Globus pallidus (tissue), 1 donor: ENCODE results near the gene MYLK.

ENCODE experiments used
- DNase-seq: peaks from one replicate; pipeline ENCODE4 v3.0.0-alpha.2; 2015; ENCODE audit warnings: low spot score

The MYLK gene

DNA sequence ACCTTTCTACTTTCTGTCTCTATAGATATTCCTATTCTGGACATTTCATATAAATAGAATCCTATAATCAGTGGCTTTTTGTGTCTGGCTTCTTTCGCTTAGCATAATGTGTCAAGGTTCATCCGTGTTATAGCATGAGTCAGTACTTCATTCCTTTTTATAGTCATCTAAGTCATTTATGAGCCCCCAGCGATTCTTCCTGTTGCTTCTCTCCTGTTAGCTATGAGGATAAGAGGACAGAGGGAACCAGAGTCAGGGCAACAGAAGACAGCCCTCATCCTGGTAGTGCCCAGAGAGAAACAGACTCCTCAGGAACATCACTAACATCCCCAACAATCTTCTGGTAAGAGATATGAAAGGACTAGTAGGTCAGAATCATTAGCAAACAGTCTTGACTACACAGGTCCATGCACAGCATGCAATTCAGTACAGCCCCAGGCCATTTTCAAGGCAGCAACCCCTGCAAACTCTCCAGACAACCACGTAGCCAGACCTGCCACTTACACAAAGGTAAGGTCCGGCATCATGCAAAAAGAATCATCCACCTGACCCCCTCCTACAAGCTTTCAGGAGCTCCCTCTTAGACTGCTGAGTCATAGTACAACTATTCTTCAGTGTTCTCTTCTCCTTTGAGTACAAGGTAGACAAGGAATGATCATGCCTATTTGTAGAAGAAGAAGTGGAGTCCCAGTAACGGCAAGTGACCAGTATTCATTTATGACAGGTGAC, 91.5 kb downstream of the MYLK start:
- DNase-seq: no peak

DNA sequence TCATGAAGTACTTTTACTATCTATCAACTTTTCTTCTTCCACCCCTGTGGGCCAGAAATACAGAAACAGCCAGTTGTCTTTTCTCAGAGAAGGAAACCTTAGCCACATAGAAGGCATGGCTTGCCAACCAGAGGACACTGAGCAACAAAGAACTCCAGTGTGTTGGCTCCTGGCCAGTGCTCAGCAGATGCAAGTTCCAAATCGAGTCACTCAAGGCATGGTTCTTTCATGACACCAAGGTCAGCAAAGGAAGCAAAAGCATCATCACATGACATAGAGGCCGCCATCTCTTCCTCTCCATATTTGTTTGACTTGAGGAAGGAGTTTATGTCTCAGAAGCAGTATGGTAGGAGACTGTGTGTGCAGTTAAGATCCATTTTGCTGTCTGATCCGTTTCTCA, 92.2 kb downstream of the MYLK start:
- DNase-seq: peak; percentile 47

- no peak for DNase-seq
These were observed 92.7 kb downstream of the MYLK start for GRCh38 chr3:123791417-123791816.

DNA sequence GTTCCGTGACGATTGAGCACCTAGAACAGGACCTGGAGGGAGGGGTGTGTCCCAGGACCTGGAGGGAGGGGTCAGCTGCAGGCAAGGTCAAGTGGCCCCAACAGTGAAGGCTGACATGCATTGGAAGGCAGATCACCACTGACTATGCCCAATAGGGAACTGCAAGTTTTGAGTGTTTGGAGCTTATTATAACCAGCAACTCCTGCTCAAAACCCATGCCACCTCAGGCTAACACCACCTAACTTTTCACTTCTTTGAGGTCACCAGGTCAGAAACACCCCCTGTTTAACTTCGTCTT, 93.1 kb downstream of the MYLK start:
- DNase-seq: no peak

- DNase-seq: no peak
These were observed 93.7 kb downstream of the MYLK start for GRCh38 chr3:123790254-123791072.

DNA sequence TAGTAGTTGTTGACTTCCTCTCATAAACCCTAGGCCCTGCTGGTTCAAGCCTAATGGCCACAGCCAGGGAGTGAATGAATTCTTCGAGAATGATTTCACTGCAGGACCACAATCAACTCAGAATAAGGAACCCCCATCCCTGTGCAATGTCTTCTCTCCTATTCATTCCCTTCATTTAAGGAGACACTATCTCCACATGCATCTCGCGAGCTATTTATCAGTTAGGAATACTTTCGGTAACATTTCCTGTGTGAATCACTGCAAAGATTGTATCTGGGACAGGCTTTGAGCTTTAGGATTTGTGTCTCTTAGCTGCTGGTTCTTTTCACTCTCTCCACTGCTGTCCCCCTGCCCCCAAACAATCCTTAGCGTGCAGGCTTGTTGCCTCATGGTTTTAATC, 94.4 kb downstream of the MYLK start:
- no peak for DNase-seq

GRCh38 chr3:123789160-123789559, 95.0 kb downstream of the MYLK start:
- no peak for DNase-seq

DNA sequence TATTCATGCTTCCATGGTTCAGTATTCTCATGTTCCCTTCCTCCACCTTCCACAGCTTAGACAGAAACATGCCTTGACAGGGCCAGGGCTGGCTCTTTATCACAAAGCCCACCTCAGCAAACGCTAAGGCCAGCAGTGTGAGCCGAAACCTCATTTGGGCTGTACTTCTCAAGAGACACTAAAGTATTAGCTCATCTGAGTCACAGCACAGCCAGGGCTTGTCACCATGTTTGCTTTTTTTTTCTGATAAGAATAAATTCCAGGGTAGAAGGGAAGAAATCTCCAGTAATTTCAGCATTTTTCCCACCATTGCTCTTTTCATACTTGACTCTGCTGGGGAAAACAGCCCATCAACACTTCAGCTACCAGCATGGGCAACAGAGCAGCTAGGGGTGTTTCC, 95.4 kb downstream of the MYLK start:
- no peak for DNase-seq

- DNase-seq: no peak
These were observed 97.0 kb downstream of the MYLK start for GRCh38 chr3:123787133-123787532.

- DNase-seq: no peak
These were observed 98.5 kb downstream of the MYLK start for GRCh38 chr3:123785602-123786001.

- DNase-seq: no peak
These were observed 100.3 kb downstream of the MYLK start for GRCh38 chr3:123783811-123784210.

GRCh38 chr3:123783050-123783689, 101.0 kb downstream of the MYLK start:
- no peak for DNase-seq

DNA sequence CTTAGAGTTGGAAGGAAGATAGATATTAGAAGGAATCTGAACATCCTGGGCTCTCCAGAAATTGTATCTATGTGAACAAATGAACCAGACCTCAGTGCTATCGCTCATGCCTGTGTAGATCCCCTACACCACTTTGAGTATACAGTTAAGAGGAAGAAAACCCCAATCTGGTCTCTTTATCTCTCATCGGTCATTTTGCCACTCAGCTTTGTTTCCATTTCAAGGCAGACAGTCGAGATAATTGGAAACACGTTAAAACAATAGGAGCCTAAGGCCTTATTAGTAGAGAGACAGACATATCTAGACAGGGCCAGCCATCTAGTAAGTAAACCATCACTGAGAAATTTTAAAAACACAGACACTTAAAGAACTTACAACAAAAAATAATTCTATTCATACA, 101.6 kb downstream of the MYLK start:
- DNase-seq: no peak

- no peak for DNase-seq
These were observed 102.4 kb downstream of the MYLK start for GRCh38 chr3:123781571-123782275.

DNA sequence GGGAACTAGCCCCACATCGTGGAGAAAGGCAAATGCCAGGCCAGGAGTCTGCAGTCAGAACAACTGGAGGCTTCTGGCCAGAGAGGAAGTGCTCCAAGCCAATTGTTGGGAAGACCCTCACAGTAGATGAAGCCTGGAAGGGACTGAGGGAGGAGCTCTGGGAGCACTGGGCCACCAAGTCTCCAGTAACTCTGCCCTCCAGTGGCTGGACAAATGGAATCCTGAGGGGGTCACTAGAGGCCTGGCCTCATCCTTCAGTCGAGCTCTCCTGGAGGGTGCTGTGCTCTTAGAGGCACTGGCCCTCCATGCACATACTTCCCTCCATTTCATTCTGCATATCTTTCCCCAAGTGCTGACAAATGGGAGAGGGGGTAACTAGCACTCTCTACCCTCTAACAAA, 103.0 kb downstream of the MYLK start:
- DNase-seq: no peak

DNA sequence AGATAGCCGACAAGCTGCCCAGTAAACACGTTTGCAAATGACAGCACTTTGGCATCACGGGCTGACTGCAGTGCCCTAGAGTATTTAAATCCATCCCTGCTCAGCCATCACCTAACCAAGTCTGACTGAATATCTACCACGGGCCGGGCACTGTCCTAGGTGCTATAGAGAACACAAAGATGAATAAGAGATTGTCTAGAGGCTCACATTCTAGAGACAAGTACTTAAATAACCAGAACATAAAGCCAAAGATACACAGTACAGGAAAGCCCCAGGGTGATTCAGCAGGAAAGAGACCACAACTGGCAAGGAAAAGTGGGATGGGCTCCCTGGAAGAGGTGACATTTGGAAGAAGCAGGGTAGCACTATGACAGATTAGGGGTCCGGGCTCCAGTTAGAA, 103.5 kb downstream of the MYLK start:
- no peak for DNase-seq

- DNase-seq: no peak
These were observed 104.4 kb downstream of the MYLK start for GRCh38 chr3:123779655-123780231.

DNA sequence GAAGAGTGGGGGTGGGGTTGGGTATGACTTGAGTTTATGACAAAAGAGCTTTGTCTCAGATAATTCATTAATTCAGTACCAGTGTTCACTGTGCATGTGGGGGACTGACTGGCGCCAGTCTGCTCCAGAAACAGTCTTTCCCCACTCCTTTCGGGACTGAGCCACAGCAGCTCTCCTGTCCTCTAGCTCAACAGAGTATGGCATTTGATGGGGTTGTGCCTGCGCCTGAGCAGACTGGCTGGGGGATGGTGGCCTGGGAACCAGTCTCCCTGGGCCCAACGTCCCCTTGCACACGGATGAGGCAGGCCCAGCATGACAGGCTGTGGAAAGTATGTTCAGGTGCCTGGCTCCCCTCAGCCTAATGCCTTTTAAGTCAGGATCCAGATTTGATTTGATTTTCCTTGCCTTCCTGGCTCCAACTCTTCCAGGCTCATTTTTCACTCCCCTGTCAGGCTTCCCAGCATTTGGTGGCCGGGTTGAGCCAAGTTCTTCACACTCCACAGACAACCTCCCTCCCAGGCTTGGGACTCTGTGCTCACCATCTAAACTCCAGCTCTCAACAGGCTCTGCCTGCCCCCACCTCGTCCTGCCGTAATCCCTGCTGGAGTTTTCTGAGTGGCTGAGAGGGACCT, 105.0 kb downstream of the MYLK start:
- peak; percentile 71 for DNase-seq

- DNase-seq: no peak
These were observed 105.6 kb downstream of the MYLK start for GRCh38 chr3:123778525-123778924.

GRCh38 chr3:123776071-123776782, 107.9 kb downstream of the MYLK start:
- DNase-seq: no peak

- no peak for DNase-seq
These were observed 109.7 kb downstream of the MYLK start for GRCh38 chr3:123774474-123774873.
